Renal cortex interstitium (tissue), 15 donors: ENCODE measurements around the gene DCUN1D4. TPM values are rescaled to one million over a fixed set of nuclear protein-coding genes. Genes with fewer than 3 reads are reported as not detected.

Experiments
- DNase-seq, 11 donors: peaks; one replicate each; pipeline ENCODE4 v3.0.0-alpha.2; 2013; ENCODE audit warnings: low read depth in 9 of 11, low spot score in 4 of 11; ENCODE audit errors: extremely low read depth in 1 of 11
- long read RNA-seq, 16 experiments: transcript quantifications; one replicate each; lab custom pipeline, GENCODE V29; 2026
- polyA plus RNA-seq, 3 donors: library from polyadenylated mRNA; unstranded; fragments of 120-200 nt; gene quantifications; one replicate each; pipeline ENCODE4 v1.2.1, GENCODE V29; 2013; ENCODE audit not compliant: insufficient read length in 3 of 3

Gene DCUN1D4
- polyA plus RNA-seq: 10 to 100 TPM; 49.3 to 66.7 (median 60.8) TPM
- long read RNA-seq, donor 1, full-length matches to known transcripts: 2 of 2 reads
- long read RNA-seq, donor 1, partial matches to known transcripts: 0 of 2 reads
- long read RNA-seq, donor 1, other reads (novel, unspliced or antisense): 0 of 2 reads
- long read RNA-seq, donor 2, full-length matches to known transcripts: 7 of 7 reads
- long read RNA-seq, donor 2, partial matches to known transcripts: 0 of 7 reads
- long read RNA-seq, donor 2, other reads (novel, unspliced or antisense): 0 of 7 reads
- long read RNA-seq, donor 3, full-length matches to known transcripts: 14 of 24 reads
- long read RNA-seq, donor 3, partial matches to known transcripts: 10 of 24 reads
- long read RNA-seq, donor 3, other reads (novel, unspliced or antisense): 0 of 24 reads
- long read RNA-seq, donor 4, full-length matches to known transcripts: 5 of 12 reads
- long read RNA-seq, donor 4, partial matches to known transcripts: 7 of 12 reads
- long read RNA-seq, donor 4, other reads (novel, unspliced or antisense): 0 of 12 reads
- long read RNA-seq, donor 5: 0 reads
- long read RNA-seq, donor 6, full-length matches to known transcripts: 5 of 5 reads
- long read RNA-seq, donor 6, partial matches to known transcripts: 0 of 5 reads
- long read RNA-seq, donor 6, other reads (novel, unspliced or antisense): 0 of 5 reads
- long read RNA-seq, donor 7, full-length matches to known transcripts: 2 of 2 reads
- long read RNA-seq, donor 7, partial matches to known transcripts: 0 of 2 reads
- long read RNA-seq, donor 7, other reads (novel, unspliced or antisense): 0 of 2 reads
- long read RNA-seq, donor 8: 0 reads
- long read RNA-seq, donor 9, full-length matches to known transcripts: 3 of 3 reads
- long read RNA-seq, donor 9, partial matches to known transcripts: 0 of 3 reads
- long read RNA-seq, donor 9, other reads (novel, unspliced or antisense): 0 of 3 reads
- long read RNA-seq, donor 10, full-length matches to known transcripts: 6 of 6 reads
- long read RNA-seq, donor 10, partial matches to known transcripts: 0 of 6 reads
- long read RNA-seq, donor 10, other reads (novel, unspliced or antisense): 0 of 6 reads
- long read RNA-seq, donor 11, full-length matches to known transcripts: 2 of 2 reads
- long read RNA-seq, donor 11, partial matches to known transcripts: 0 of 2 reads
- long read RNA-seq, donor 11, other reads (novel, unspliced or antisense): 0 of 2 reads
- long read RNA-seq, donor 12, partial matches to known transcripts: 0 of 1 reads
- long read RNA-seq, donor 12, other reads (novel, unspliced or antisense): 0 of 1 reads
- long read RNA-seq, donor 13: 0 reads
- long read RNA-seq, donor 14, full-length matches to known transcripts: 9 of 9 reads
- long read RNA-seq, donor 14, partial matches to known transcripts: 0 of 9 reads
- long read RNA-seq, donor 14, other reads (novel, unspliced or antisense): 0 of 9 reads
- long read RNA-seq, donor 15, full-length matches to known transcripts: 1 of 1 reads
- long read RNA-seq, donor 15, partial matches to known transcripts: 0 of 1 reads
- long read RNA-seq, donor 15, other reads (novel, unspliced or antisense): 0 of 1 reads
- long read RNA-seq, donor 16, full-length matches to known transcripts: 15 of 24 reads
- long read RNA-seq, donor 16, partial matches to known transcripts: 9 of 24 reads
- long read RNA-seq, donor 16, other reads (novel, unspliced or antisense): 0 of 24 reads

DNA sequence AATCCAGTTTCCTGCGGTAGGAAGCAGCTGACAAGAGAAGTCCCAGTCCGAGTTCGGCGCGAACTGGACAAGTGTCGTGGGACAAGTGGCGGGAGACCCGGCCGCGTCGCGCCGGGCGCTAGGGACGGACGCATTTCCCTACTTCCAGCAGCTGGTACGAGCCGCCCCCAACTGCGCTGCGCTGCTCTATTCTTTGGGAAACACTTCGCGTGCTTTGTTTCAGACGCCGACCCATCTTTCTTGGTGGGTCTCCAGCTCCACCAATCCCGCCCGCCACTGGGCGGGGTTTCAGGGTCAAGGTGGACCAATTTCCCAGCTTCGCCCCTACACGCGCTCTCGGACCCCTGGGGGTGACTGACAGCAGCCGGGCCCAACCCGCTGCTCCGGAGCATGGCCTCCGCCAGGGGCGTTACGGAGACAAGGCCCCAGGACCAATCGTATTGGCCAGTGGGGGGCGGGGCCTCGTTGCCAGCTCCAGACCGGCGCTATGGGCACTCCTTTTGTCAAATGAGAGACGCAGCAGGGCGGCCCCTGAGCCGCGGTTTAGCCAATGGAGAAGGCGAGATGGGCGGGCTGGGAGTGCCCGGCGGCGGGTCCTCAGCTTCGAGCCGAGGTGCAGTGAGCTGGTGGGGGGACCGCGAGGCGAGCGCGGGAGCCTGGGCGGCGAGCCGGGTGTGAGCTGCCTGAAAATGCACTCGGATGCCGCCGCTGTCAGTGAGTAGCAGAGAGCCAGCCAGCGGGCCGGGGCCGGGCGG is at the start of gene DCUN1D4:
TSS of gene DCUN1D4 (plus strand) at position 600 of the 755 bp plus-strand sequence. CDS start at position 690, 90 bp downstream.
- DNase-seq: peak; percentile 97 to 99 (median 99)

DNA sequence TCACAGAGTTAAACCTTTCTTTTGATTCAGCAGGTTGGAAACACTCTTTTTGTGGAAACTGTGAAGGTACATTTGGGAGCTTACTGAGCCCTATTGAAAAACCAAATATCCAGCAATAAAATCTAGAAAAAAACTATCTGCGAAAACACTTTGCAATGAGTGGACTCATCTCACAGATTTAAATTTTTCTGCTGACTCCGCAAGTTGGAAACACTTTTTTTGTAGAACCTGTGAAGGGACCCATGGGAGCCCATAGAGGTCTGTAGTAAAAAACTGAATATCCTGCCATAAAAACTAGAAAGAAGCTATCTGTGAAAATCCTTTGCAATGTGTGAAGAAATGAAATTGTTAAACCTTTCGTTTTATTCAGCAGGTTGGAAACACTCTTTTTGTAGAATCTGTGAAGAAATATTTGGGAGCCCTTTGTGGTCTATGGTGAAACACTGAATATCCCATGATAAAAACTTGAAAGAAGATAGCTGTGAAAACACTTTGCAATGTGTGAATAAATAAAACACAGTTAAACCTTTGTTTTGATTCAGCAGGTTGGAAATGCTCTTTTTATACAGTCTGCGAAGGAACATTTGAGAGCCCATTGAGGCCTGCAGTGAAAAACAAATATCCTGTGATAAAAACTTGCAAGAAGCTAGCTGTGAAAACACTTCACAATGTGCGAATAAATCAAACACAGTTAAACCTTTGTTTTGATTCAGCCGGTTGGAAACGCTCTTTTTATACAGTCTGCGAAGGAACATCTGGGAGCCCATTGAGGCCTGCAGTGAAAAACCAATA is 22.3 kb upstream of the DCUN1D4 start:
- DNase-seq: no peak

DNA sequence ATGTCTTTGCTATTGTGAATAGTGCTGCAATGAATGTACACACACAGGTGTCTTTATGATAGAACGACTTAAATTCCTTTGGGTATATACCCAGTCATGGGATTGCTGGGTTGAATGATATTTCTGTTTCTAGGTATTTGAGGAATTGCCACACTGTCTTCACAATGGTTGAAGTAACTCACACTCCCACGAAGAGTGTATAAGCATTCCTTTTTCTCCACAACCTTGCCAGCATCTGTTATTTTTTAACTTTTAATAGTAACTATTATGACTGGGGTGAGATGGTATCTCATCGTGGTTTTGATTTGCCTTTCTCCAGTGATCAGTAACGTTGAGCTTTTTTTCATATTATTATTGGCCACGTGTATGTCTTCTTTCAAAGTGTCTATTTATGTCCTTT is 17.6 kb upstream of the DCUN1D4 start:
- DNase-seq: no peak

GRCh38 chr4:51830156-51830720 is 12.7 kb upstream of the DCUN1D4 start:
- no peak for DNase-seq

DNA sequence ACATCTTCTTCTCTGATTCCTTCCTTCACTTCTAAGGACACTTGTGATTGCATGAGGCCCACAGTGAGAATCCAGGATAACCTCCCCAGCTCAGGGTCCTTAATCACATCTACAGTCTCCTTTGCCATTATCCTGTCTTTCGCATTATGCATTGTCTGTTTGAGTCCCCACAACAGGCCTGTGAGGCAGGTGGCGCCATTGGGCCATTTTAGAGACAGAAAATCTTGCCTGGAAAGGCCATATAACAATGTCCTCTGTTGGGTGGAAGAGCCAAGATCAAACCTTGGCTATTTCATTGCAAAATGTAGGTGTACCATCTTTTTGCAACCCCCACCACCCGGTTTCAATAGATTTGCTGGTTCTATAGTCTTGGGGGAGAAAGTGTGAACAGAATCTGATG is 11.8 kb upstream of the DCUN1D4 start:
- DNase-seq: peak in 1 of 11 donors; percentile 49

DNA sequence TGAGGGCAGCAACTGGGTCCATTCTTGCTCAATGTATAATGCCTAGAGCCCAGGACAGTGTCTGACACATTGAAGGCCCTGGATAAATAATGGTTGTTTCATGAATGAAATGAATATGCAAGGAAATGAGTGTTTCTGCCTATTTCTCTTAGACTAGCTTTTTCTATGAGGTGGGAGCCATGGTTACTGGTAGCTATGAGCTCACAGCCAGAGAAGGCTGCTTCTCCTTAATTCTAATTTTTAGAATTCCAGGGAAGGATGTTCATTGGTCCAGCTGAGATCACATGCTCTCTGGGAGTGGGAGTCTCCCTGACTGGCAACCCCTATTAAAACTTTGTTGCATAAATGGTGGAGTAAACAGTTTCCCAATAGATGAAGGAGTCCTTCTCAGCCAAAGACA is 9.7 kb upstream of the DCUN1D4 start:
- no peak for DNase-seq

DNA sequence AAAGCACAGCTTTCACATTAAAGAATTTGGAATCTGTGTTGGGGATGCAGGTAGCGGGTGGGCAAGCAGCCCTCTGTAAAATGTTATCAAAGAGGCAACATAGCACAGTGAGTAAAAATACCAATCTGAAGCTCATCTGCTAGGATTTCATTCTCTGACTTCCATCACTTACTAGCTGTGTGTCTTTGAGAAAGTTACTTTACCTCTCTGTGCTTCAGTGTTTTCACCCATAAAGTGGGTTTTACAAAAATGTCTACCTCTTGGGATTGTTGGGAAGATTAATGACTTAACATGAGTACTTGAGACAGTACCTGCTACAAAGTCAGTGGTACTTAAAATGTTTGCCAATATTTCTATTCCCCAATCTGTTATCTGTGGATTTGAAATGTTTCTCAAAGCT is 7.9 kb upstream of the DCUN1D4 start:
- no peak for DNase-seq

DNA sequence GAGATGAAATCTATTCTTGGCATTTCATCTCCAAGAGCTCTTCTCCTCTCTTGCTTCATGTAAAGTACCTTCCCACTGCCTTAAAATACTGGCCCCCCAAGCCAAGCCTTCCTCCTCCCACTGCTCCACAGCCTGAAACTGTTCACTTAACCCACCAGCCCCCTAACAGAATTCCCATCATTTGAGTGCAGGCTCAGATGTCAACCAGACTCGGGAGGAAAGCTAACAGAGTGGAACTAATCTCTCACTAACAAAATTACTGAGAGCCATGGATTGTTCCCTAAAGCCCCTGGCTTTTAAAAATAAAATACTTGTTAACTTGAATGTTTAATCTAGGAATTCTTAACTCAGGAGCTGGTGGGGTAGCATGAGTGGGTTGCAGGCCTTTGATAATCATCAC is 7.1 kb upstream of the DCUN1D4 start:
- DNase-seq: peak in 3 of 11 donors; percentile 27 to 48 (median 37)

DNA sequence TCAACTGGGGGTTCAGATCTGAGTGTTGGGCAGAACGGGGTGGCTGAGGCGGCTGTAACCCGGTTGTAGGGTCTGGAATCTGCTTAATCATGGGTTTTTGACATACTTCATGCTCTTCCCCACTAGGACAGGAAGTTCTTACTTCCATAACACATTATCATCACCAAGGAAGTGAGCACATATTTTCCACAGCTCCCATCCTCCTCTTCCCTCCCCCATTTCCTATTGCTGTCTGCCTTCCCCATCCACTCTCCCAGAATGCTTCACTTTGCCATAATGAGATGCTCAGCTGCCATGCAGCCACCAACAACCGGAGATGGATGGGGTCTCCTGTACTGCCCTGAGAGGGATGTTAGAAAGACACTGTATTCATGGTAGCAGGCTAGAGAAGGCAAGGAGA is 6.4 kb upstream of the DCUN1D4 start:
- DNase-seq: no peak

DNA sequence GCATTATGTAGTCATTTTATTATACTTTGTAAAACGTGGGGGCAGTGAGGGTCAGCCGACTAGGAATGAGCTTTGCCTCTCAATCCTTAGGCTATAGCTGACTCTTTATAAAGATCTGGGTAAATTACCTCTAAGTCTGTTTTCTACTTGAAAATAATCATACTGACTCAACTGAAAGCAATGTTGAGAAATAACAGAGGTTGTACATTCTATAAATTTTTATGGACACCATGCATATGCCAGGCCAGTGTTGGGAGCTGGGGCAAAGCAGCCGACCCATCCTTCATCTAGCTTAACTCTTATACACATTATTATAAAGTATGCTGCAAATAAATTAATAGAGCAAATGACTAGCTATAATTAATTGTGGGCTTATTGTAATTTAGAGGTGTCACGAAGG is 2.2 kb upstream of the DCUN1D4 start:
- no peak for DNase-seq

GRCh38 chr4:51842167-51842553 is 793 bp upstream of the DCUN1D4 start:
- DNase-seq: no peak

GRCh38 chr4:51843309-51844152 is 578 bp downstream of the DCUN1D4 start:
- peak in 4 of 11 donors; percentile 9 to 40 (median 26) for DNase-seq

- peak; percentile 71 to 91 (median 80) for DNase-seq
Measured at GRCh38 chr4:51844153-51845054, 1.5 kb downstream of the DCUN1D4 start.

- no peak for DNase-seq
Measured at GRCh38 chr4:51845055-51845426, 2.1 kb downstream of the DCUN1D4 start.

DNA sequence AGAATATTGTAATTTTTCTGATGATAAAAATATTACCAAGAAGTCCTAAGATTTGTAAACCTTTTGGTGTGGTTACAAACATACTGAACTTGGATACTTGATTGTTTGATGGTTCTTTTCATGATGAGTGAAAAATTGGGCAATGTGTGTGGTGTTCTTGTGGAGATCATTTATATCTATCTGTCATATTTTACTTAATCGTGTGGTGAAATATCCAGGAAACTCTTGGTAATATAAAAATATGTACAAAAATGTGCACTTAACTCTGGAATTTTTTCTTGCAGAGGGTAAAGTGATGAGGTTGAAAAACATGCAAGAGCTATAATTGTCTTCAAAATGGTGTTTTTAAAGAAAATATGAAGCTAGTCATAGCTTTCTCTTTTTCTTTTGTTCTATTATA is 2.8 kb downstream of the DCUN1D4 start:
- no peak for DNase-seq
